Measurements from ENCODE around the gene SOBP. TPM values are rescaled to one million over a fixed set of nuclear protein-coding genes. Genes with fewer than 3 reads are reported as not detected.

Gene SOBP
- polyA plus RNA-seq, 1 donor (not counting 4 experiments of a cell fraction or from before 2014, with no cell fraction given) = not detected

DNA sequence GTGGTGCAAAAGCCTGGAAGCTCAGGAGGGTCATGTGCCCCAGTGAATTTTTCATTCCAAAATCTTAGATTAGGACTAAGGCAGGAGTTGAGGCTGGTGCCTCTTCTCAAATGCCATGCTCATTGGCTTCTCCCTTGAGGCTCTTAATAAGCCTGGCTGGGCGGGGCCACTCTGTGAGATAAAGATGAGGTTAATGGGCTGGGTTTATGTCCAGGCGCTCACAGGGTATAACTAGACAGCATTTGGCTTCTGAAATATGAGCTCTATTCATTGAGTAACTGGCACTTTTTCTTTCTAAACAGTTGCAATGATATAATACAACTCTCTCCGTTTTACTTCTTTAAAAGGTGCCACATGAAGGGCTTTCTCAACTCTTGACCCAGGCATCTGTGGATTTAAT, 177.9 kb downstream of the SOBP start:
- no peak for TF ChIP-seq EZH2 (IDR thresholded peaks at IDR 0.05; ENCODE audit: low read length)
- TF ChIP-seq, protein P1, sequence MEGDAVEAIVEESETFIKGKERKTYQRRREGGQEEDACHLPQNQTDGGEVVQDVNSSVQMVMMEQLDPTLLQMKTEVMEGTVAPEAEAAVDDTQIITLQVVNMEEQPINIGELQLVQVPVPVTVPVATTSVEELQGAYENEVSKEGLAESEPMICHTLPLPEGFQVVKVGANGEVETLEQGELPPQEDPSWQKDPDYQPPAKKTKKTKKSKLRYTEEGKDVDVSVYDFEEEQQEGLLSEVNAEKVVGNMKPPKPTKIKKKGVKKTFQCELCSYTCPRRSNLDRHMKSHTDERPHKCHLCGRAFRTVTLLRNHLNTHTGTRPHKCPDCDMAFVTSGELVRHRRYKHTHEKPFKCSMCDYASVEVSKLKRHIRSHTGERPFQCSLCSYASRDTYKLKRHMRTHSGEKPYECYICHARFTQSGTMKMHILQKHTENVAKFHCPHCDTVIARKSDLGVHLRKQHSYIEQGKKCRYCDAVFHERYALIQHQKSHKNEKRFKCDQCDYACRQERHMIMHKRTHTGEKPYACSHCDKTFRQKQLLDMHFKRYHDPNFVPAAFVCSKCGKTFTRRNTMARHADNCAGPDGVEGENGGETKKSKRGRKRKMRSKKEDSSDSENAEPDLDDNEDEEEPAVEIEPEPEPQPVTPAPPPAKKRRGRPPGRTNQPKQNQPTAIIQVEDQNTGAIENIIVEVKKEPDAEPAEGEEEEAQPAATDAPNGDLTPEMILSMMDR (optimal IDR thresholded peaks at IDR 0.05 in 1 of 3, IDR thresholded peaks at IDR 0.05 in 1 of 3, conservative IDR thresholded peaks at IDR 0.05 in 1 of 3; ENCODE audit: extremely low read depth in 1 of 3, insufficient read depth in 2 of 3, low read length in 3 of 3) = no peak
- Histone ChIP-seq H2AFZ (ENCODE audit: control insufficient read depth, low read length) (no peak overlapping the region), H3K4me3 (ENCODE audit: control insufficient read depth in 2 of 3, extremely low read depth in 1 of 3, insufficient read depth in 2 of 3, low read depth in 1 of 3, low read length in 3 of 3) (no peak overlapping the region), H3K9me1 (ENCODE audit: control insufficient read depth, extremely low read depth, insufficient read depth, low read length) (no peaks in the 10 kb centered on the region), H3K4me1 (ENCODE audit: control insufficient read depth, extremely low read depth, insufficient read depth, low read length) (no peaks in the 10 kb centered on the region), H3K4me2 (ENCODE audit: control insufficient read depth, extremely low read depth, insufficient read depth, low read depth, low read length) (no peak overlapping the region), H3K36me3 (ENCODE audit: control insufficient read depth in 2 of 2, extremely low read depth in 1 of 2, insufficient read depth in 2 of 2, low read length in 2 of 2) (no peaks in the 10 kb centered on the region), H3K27me3 (ENCODE audit: control insufficient read depth, extremely low read depth, insufficient read depth, low read length) (peaks cover 2% of the 10 kb centered on the region), H3K9me3 (ENCODE audit: control insufficient read depth, low read depth, low read length) (no peaks in the 10 kb centered on the region), H3K27ac (ENCODE audit: control insufficient read depth, insufficient read depth, low read length) (no peak overlapping the region), H3K79me2 (ENCODE audit: control insufficient read depth, insufficient read depth, low read length) (no peaks in the 10 kb centered on the region), H3K9ac (ENCODE audit: control insufficient read depth, extremely low read depth, insufficient read depth, low read length) (no peak overlapping the region), H4K20me1 (ENCODE audit: control insufficient read depth, extremely low read depth, insufficient read depth, low read length) (no peaks in the 10 kb centered on the region)
- dilution Hi-C loops (cut with MboI; ENCODE audit: extremely low pct_ligation_motif_present, low sequenced_read_pairs) = no loop called here
- no peak for FAIRE-seq
- no peak for DNase-seq (ENCODE audit: low read depth, low spot score)

DNA sequence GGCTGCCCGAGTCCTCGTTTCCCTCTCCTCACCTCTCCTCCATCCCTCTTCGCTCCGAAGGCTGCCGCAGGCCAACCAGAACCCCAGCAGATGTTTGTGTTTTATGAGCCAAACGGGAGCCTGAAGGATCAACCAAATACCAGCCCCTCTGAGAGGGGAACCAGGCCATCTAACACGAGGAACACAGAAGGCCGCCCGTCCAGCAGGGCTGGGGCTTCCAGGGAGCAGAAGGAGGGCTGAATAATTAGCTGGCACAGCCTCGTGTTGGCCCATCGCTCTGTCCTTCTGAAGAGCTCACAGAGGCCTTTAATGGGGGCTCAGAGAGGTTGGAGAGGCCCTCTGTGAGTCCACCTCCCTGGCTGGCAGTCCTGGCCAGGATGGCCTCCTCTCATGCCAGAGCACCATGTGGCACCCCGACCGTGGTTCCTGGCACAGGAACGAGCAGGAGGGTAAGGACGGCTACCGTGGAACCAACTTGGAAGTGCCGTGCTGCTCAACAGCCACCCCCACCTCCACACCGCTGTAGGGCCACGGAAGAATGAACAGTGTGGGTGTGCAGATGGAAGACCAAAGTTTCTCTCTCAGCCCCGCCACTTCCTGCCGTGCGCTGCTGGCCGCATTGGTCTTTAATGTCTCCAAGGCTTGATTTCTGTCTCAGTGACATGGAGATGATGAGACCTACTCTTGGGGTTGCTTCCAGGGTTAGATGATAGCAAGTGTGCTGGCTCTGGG, 179.0 kb downstream of the SOBP start:
- H3K79me2 ChIP-seq (ENCODE audit: control insufficient read depth, insufficient read depth, low read length) = no peaks in the 10 kb centered on the region
- dilution Hi-C loops (cut with MboI; ENCODE audit: extremely low pct_ligation_motif_present, low sequenced_read_pairs) = no loop called here
- no peaks in the 10 kb centered on the region for H3K9me1 ChIP-seq (ENCODE audit: control insufficient read depth, extremely low read depth, insufficient read depth, low read length)
- H3K4me3 ChIP-seq (ENCODE audit: control insufficient read depth in 2 of 3, extremely low read depth in 1 of 3, insufficient read depth in 2 of 3, low read depth in 1 of 3, low read length in 3 of 3) = no peak overlapping the region
- H3K4me2 ChIP-seq (ENCODE audit: control insufficient read depth, extremely low read depth, insufficient read depth, low read depth, low read length) = no peak overlapping the region
- TF ChIP-seq, protein P1 (optimal IDR thresholded peaks at IDR 0.05 in 1 of 3, IDR thresholded peaks at IDR 0.05 in 1 of 3, conservative IDR thresholded peaks at IDR 0.05 in 1 of 3; ENCODE audit: extremely low read depth in 1 of 3, insufficient read depth in 2 of 3, low read length in 3 of 3) = no peak
- no peak for TF ChIP-seq EZH2 (IDR thresholded peaks at IDR 0.05; ENCODE audit: low read length)
- H3K9ac ChIP-seq (ENCODE audit: control insufficient read depth, extremely low read depth, insufficient read depth, low read length) = no peak overlapping the region
- DNase-seq (ENCODE audit: low read depth, low spot score) (no peak), FAIRE-seq (no peak)
- H3K4me1 ChIP-seq (ENCODE audit: control insufficient read depth, extremely low read depth, insufficient read depth, low read length) = no peaks in the 10 kb centered on the region
- no peaks in the 10 kb centered on the region for H3K9me3 ChIP-seq (ENCODE audit: control insufficient read depth, low read depth, low read length)
- peaks cover 2% of the 10 kb centered on the region for H3K27me3 ChIP-seq (ENCODE audit: control insufficient read depth, extremely low read depth, insufficient read depth, low read length)
- H2AFZ ChIP-seq (ENCODE audit: control insufficient read depth, low read length) = no peak overlapping the region
- no peaks in the 10 kb centered on the region for H3K36me3 ChIP-seq (ENCODE audit: control insufficient read depth in 2 of 2, extremely low read depth in 1 of 2, insufficient read depth in 2 of 2, low read length in 2 of 2)
- no peaks in the 10 kb centered on the region for H4K20me1 ChIP-seq (ENCODE audit: control insufficient read depth, extremely low read depth, insufficient read depth, low read length)
- H3K27ac ChIP-seq (ENCODE audit: control insufficient read depth, insufficient read depth, low read length) = no peak overlapping the region
